GM23248 (cell line): ENCODE measurements around the gene PIGT. TPM values are rescaled to one million over a fixed set of nuclear protein-coding genes. Genes with fewer than 3 reads are reported as not detected.

ENCODE experiments used
- microRNA-seq: library from miRNA; unstranded; fragments of <30 nt; microRNA quantifications from one replicate; pipeline ENCODE4, GENCODE V29; 2016; ENCODE audit warnings: borderline number of aligned reads
- polyA plus RNA-seq: library from polyadenylated mRNA; unstranded; fragments of >200 nt; fragmentation: Nextera tagmentation; extraction: Ambion mirVana; gene quantifications from 2 replicates; pipeline ENCODE4 v1.2.1, GENCODE V29; 2016
- small RNA-seq: library from RNA; depleted of rRNA; stranded (forward); fragments of <200 nt; gene quantifications from one replicate; pipeline ENCODE3, GENCODE V24; 2014; ENCODE audit warnings: low read depth, low replicate concordance
- total RNA-seq: library from RNA; depleted of rRNA; stranded (reverse); fragments of >200 nt; shearing (Covaris generic); gene quantifications from 2 replicates; pipeline ENCODE4 v1.2.3, GENCODE V29; 2014; rRNA removed

PIGT gene
- total and polyA plus RNA-seq, 2 experiments from 2014 or later = 138 to 190 TPM

Small RNA genes within 50 kb of the gene (microRNA-seq; reads per million reads assigned to microRNA genes)
- gene MIR6812 = not detected

Small RNA genes within 50 kb of the gene (small RNA-seq; reads per million reads assigned to genes)
- not detected for gene MIR6812

Other genes with a start within 250 kb of the PIGT start
- 1.5 TPM in 1 of 2 replicates, not detected in the other for gene PI3, start 241.2 kb upstream of the PIGT start, total RNA-seq
- gene PI3, start 241.2 kb upstream of the PIGT start, polyA plus RNA-seq = not detected in 2 replicates
- gene SEMG1, start 209.1 kb upstream of the PIGT start, total RNA-seq = not detected in 2 replicates
- not detected in 2 replicates for gene SEMG1, start 209.1 kb upstream of the PIGT start, polyA plus RNA-seq
- not detected in 2 replicates for gene SEMG2, start 194.8 kb upstream of the PIGT start, total RNA-seq
- gene SEMG2, start 194.8 kb upstream of the PIGT start, polyA plus RNA-seq = not detected in 2 replicates
- 1.7 TPM in 1 of 2 replicates, not detected in the other for gene SLPI, start 161.6 kb upstream of the PIGT start, total RNA-seq
- 3.4 and 3.7 TPM in 2 replicates for gene SLPI, start 161.6 kb upstream of the PIGT start, polyA plus RNA-seq
- not detected in 2 replicates for gene RBPJL, start 109.3 kb upstream of the PIGT start, total RNA-seq
- not detected in 2 replicates for gene RBPJL, start 109.3 kb upstream of the PIGT start, polyA plus RNA-seq
- not detected in 2 replicates for gene MATN4, start 107.8 kb upstream of the PIGT start, total RNA-seq
- gene MATN4, start 107.8 kb upstream of the PIGT start, polyA plus RNA-seq = 0.09 TPM in 1 of 2 replicates, not detected in the other
- gene SDC4, start 67.7 kb upstream of the PIGT start, total RNA-seq = 368 and 410 TPM in 2 replicates
- 454 and 461 TPM in 2 replicates for gene SDC4, start 67.7 kb upstream of the PIGT start, polyA plus RNA-seq
- 27.3 and 38.7 TPM in 2 replicates for gene SYS1, start 53.0 kb upstream of the PIGT start, total RNA-seq
- gene SYS1, start 53.0 kb upstream of the PIGT start, polyA plus RNA-seq = 24.6 and 27.1 TPM in 2 replicates
- gene TP53TG5, start 37.8 kb upstream of the PIGT start, total RNA-seq = not detected in 2 replicates
- 0.42 and 0.55 TPM in 2 replicates for gene TP53TG5, start 37.8 kb upstream of the PIGT start, polyA plus RNA-seq
- 5.1 and 5.7 TPM in 2 replicates for gene DBNDD2, start 7.9 kb upstream of the PIGT start, total RNA-seq
- gene DBNDD2, start 7.9 kb upstream of the PIGT start, polyA plus RNA-seq = 27.9 and 30.0 TPM in 2 replicates
- gene WFDC2, start 53.6 kb downstream of the PIGT start, total RNA-seq = not detected in 2 replicates
- not detected in 2 replicates for gene WFDC2, start 53.6 kb downstream of the PIGT start, polyA plus RNA-seq
- not detected in 2 replicates for gene SPINT3, start 99.5 kb downstream of the PIGT start, total RNA-seq
- not detected in 2 replicates for gene SPINT3, start 99.5 kb downstream of the PIGT start, polyA plus RNA-seq
- not detected in 2 replicates for gene WFDC6, start 123.3 kb downstream of the PIGT start, total RNA-seq
- not detected in 2 replicates for gene WFDC6, start 123.3 kb downstream of the PIGT start, polyA plus RNA-seq
- gene EPPIN, start 131.3 kb downstream of the PIGT start, total RNA-seq = not detected in 2 replicates
- not detected in 2 replicates for gene EPPIN, start 131.3 kb downstream of the PIGT start, polyA plus RNA-seq
- not detected in 2 replicates for gene WFDC8, start 163.1 kb downstream of the PIGT start, total RNA-seq
- not detected in 2 replicates for gene WFDC8, start 163.1 kb downstream of the PIGT start, polyA plus RNA-seq
- gene WFDC10A, start 213.6 kb downstream of the PIGT start, total RNA-seq = not detected in 2 replicates
- gene WFDC10A, start 213.6 kb downstream of the PIGT start, polyA plus RNA-seq = not detected in 2 replicates
- gene WFDC9, start 215.1 kb downstream of the PIGT start, total RNA-seq = not detected in 2 replicates
- gene WFDC9, start 215.1 kb downstream of the PIGT start, polyA plus RNA-seq = not detected in 2 replicates